HG02678 (cell line): ENCODE data around the gene TFCP2L1.
"Not testable (repeated sequence)": the region's sequence is repeated elsewhere in the genome, so short reads cannot be mapped to it uniquely, and the experiment has no call there.

Source experiments
- ATAC-seq: cut with Tn5 transposase; IDR thresholded peaks from one replicate; pipeline ENCODE4 v1.9.1; 2021; ENCODE audit warnings: mild to moderate bottlenecking, moderate library complexity; ENCODE audit not compliant: unreplicated experiment

TFCP2L1 gene

DNA sequence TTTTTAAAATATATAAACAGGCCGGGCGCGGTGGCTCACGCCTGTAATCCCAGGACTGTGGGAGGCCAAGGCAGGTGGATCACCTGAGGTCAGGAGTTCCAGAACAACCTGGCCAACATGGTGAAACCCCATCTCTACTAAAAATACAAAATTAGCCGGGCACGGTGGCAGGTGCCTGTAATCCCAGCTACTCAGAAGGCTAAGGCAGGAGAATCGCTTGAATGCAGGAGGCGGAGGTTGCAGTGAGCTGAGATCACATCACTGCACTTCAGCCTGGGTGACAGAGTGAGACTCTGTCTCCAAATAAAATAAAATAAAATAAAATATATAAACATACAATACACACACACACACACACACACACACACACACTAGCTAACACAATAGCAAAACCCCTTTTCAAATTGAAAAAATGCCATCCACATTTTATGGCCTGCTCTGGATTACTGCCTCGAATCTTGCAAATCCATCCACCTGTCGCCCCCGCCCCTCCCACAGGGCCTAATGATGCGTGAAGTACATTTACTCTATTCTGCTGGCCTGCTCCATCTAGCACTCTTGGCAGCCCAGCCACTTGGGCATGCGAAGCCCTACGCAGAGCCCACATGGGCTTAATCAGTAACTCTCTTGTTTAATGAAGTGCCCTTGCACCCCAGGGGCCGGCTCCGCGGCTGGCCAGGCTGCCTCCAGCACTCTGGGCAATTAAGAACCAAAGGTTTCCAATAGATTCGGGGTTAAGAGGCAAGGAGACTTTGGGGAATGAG lies 57.4 kb downstream of the TFCP2L1 start:
- not testable (repeated sequence) for ATAC-seq

DNA sequence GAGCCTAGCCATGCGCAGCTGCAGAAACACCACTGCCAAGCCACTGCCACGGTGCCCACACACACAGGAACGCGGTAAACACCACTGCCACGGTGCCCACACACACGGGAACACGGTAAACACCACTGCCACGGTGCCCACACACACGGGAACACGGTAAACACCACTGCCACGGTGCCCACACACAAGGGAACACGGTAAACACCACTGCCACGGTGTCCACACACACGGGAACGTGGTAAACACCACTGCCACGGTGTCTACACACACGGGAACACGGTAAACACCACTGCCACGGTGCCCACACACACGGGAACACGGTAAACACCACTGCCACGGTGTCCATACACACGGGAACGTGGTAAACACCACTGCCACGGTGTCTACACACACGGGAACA lies 59.3 kb downstream of the TFCP2L1 start:
- ATAC-seq = not testable (repeated sequence)

DNA sequence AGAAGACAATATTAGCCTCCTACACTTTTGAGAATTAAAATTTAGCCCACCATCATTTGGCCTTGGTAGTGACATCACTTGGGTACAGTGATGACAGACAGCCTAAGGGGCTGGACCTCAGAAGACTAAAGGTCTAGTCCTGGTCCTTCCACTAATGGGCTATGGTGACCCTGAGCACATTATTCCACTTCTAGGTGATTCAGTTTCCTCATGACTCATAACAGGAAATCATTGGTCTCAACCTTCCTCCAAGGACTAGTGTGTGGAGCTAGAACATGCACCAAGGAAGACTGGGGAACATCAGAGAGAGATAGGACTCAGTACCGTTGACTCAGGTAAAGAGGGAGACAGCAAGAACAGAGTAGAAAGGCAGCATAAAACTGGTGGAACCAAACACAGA lies 64.0 kb downstream of the TFCP2L1 start:
- no peak for ATAC-seq

DNA sequence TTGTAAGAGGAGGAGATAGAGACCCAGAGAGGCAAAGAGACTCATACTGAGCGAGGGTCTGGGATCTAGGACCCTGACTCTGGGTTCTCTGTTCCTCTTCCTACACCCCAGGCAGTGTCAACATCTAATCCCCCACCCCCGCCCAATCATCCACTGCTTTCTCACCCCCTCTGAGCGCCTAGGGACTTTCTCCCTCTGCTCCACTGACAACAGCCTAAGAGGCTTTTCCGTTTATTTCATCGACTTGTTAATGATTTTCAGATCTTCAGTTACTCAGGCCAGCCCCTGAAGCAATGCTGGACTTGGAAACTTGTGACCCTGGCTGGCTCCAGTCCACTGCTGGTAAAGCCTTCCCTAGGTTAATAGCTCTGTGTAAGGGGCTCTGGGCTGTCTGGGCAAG lies 65.1 kb downstream of the TFCP2L1 start:
- ATAC-seq = no peak

DNA sequence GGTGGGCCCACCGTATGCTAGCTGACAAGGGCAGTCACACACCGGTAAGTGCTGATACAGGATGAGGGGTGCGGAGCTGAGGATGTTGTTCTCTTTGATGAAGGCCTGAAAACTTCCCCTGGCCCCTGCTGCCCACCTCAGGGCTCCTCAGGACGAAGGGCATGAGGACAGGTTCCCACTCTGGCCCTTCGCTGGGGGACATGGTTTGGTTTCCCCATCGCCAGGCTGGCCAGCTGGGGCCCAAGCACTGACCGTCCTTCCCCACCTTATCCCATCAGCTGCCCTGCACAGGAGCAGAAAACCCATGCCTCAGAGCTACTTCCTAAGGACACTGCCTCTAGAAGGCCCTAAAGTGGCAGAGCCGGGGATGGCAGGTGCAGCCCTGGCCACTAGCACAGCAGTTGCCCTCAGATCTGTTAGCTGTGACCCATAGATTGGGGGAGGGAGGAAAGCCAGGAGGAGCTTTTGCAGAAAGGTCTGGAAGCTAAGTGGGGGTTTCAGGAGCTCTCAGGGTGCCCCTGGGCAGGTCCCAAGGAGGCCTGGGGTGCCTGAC lies 66.5 kb downstream of the TFCP2L1 start:
- no peak for ATAC-seq

DNA sequence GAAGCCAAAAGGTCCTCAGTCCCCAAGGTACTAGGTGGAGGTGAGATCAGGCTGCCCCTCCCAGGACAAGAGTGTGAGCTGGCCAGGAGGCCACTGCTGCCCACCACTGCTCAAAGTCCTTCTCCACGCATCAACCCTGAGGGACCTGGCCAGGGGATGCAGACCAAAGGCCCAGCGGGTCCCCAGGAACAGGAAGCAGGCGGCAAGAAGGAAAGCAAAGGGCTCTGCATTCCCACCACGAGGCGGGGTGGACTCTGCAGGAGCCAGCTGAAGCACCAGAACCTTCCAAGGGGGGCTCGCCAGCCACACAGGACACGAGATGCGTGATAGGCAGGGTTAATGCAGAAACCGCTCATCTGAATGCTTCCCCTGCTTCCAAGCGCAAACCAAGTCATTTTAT lies 67.4 kb downstream of the TFCP2L1 start:
- no peak for ATAC-seq

DNA sequence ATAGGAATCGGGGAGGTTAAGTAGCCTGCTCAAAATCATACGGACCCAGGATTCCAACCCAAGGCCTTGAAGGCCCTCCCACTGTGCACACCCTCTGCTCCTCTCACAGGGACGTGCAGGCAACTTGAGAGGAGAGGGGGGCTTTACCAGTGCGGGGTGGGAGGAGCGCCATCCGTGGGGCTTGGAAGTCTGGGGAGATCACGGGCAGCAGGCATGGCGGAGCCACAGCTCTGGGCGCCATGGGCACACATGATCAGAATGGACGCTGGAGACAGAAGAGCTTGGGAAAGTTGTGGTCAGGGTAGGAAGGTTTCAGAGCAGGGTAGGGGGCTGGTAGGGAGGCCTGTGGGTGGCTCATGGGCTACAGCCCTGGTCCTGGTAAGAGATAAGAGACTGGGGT lies 70.7 kb downstream of the TFCP2L1 start:
- ATAC-seq = no peak

DNA sequence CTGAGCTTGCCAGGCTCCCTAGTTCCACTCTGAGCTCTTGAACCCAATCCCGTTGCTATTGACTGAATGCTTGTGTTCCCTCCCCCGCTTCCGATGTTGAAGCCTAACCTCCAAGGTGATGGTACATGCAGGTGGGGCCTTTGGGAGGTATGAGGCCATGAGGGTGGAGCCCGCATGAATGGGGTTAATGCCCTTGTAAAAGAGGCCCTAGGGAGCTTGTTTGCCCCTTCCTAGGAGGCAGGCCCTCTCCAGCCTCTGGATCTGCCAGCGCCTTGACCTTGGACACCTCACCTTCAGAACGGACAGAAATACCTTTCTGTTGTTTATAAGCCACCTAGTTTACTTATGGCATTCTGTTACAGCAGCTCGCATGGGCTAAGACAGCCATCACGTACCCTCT lies 71.6 kb downstream of the TFCP2L1 start:
- ATAC-seq = no peak

DNA sequence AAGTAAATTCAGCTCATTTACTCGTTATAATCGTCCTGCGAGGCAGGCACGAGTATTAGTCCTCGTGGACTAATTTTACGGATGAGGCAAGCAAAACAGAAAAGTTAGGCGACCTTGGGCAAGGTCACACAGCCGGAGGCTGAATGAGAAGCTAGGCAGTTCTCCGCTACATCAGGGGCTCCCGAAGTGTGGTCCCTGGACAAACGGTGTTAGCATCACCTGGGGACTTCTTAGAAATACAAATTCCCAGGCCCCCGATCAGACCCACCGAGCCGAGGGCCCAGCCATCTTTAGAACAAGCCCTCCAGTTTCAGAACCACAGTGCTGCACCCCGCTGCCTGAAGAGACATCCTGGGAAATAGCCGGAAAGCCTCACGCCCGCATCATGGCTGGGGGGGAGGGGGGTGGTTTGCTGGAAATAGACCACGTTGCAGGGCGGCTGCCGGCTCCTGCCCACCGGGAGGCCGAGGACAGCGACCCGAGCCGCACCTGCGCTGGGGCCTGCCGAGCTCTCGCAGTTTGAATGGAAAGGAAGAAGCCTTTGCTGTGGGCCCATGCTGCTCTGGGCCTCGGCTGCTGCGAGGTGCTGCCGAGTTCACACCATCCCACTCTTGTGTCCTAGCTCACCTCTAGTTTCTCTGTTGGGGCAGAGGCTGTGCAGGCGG lies 72.2 kb downstream of the TFCP2L1 start:
- ATAC-seq = no peak

DNA sequence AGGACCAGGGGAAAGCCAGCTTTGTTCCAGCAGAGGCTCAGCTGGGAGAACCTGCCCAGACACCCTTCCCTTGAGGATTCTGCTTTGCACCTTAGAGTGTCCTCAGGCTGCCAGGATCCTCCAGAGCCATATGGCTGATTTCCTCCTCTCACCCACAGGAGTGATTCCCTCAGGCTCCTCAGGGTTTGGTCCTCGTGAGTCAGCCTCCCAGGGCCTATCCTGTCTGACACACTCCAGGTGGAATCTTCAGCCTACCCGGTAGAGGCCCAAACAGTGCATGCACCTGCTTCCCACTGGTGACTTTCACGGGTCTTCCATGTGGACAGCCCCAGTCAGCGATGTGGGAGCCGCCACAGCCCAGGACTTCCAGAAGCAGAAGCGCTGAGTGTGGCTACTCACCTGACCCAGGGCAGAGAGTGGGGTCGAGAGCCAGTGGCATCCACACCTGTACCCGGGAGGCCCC lies 73.3 kb downstream of the TFCP2L1 start:
- ATAC-seq = no peak

DNA sequence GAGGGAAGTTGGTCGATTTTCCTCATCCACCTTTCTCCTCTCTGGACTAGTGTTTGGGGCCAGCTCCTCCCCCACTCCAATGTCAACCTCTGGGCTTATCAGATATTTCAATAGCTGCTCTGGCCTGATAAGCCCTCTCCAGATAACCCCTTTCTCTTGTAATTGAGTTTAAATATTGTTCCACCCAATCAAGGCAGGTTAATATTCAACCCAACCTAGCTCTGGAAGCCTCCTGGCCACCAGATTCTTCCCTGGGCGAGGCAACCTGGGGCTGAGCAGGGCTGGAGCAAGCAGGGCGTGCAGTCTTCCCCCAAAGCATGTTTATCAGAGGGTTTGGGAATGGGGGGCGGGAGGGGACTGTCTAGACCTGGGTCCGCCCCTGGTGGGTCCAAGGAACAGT lies 73.8 kb downstream of the TFCP2L1 start:
- no peak for ATAC-seq

DNA sequence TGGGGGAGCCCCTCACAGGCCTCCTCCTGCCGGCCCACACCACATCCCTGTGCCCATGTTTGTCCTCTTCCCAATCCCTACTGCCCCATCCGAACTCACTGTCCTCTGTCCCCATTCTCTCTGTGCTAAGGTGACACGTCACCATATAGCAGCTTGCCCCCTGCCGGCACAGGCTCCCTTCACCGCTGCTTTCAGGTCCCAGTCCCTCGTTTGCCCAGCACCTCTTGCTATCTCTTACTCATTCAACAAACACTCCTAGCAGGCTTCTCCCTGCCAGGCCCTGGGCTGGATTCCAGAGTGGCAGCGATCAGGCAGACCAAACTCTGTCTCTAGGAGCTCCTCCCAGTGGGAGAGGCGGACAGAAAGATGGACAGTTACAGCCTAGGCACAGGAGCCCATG lies 74.3 kb downstream of the TFCP2L1 start:
- no peak for ATAC-seq

DNA sequence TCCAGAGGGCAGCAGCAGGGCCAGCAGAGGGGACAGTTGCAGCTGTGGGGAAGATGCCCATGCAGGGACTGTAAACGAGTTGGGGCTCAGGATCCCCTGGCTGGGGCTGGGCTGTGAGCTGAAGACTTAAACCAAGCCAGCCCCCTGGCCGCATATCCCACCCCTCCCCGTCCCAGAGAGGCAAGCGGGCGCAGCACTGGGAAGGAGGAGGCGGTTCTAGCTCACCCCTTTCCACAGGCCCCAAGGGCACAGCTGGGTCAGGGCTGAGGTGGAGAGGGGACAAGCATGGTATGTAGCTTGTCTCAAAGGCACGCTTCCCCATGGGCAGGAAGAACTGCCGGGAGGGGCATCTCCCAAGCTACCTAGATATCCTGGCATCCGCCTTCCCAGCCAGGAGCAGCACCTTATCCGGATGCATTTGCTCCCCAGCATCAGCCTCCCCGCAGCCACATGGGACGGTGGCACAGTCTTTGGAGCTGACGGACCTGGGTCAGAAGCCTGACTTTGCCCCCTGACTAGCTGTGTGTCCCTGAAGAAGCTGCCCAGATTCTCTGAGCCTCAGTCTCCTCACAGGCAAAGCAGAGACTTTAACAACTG lies 75.9 kb downstream of the TFCP2L1 start:
- no peak for ATAC-seq

DNA sequence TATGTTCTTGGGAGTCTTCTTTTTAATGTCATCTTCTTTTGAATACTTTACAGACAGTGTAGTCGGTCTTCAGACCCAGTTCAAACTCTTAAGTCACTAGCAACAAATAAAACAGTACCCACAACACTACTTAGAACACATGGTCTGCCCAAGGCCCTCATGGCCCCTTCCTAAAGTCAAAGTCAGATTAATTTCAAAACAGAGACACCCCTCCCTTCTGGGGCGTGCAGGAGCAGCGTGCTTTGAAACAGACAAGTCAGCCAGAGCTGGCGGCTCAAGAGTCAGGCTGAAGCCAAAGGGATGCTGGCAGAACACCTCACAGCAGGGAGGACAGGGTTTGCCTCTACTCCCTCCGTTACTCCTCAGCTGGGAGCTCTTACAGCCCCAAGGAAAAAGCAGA lies 77.5 kb downstream of the TFCP2L1 start:
- ATAC-seq = no peak

DNA sequence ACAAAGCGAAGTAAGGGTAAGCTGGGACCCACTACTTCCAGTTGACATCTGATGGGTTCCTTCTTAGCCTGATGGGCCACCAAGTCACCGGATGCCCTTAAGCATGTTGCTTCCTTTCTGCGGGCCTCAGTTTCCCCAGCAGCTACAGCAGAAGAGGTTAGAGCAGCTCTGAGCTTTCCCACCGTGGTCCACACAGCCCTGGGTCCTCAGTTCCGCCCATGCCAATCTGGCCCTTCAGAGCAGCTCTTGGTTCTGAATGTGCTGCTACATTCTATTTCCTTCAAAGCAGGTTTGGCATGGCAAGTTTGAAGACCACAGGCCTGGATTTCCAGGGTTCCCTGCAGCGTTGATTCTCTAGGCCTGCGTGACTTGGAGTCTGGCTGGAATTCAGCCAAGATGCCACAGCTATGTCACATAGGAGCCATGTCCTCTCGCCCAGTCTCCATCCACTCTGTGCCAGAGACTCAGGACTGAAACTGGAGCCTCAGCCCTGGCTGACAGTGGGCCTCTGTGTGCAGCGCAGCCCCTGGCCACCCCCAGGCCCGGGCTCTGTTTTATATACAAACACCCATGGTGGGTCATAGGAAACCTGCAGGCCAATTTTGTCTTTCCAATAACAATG lies 79.6 kb downstream of the TFCP2L1 start:
- ATAC-seq = no peak

DNA sequence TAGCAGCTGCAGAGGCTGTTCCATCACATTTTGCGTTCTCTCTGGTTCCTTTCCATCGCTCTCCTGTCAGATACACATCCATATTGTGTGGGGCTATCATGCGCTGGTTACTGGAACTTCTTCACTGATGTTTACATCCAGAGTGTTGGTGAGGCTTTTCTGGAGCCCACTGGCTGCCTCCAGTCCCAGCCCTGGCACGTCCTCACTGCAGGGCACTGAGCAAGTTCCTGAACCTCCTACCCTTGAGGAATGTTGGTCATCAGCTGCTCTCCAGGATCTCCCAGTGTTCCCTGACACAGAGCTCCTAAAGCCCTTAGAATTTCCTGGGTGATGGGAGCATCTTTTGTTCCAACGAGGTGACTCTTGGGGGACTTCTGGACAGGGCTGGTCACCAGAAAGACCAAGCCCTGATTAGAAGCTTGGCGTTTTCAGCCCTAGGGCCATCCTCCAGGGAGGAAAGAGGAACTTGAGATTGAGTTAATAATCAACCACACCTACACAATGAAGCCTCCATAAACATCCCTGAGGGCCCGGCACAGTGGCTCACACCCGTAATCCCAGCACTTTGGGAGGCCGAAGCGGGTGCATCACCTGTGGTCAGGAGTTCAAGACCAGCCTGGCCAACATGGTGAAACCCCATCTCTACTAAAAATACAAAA lies 81.3 kb downstream of the TFCP2L1 start:
- no peak for ATAC-seq

DNA sequence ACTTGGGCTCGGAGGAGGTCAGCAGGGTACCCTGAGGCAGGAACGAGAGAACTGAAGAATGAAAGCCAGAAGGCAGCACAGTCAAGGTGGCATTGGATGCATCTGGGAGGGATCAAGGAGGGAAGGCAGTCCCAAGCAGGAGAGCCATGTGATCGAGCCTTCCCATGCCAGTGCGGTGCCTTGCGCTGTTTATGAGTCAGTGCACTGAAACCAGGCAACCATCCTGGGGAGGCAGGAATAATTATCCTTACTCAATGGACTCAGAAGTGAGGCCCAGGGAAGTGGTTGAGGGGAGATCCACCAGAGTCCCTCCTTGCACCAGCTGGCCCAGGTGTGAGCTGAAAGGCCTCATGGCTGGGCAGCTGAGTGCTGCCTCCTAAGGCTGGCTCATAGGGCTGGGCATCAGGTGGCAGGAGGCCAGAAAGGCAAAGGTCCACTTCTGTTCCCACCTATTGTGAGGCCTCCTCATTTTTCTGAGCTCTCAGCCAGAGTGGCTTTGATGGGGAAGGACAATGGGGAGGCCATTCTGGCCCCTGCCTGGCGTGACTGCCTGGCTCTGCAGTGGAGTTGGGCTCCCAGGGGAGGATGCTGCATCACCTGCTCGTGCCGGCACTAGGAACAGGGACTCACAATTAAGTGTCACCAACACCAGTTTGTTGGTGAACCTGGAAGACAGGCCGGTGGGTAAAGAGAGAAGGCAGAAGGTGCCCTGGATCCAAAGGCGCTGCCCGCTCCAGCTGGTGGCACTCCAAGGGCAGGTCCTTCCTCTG lies 82.3 kb downstream of the TFCP2L1 start:
- no peak for ATAC-seq

DNA sequence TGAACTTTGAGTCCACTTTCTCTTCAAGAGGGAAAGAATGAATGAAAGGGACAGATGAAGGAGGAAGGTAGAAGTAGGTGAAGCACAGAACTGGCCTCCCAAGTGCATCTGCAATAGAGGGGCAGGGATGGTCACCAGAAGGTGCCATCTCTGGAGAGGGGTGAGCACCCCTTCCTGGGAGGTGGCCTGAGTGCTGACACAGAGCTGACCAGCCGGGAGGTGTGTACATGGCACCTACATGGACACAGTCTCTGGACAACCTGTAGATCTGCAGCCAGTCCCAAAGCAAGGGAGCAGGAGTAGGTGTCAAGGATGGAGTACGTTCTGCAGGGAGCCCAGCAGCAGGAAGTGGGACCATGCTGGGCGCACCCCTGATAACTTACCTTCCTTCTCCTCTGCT lies 83.2 kb downstream of the TFCP2L1 start:
- no peak for ATAC-seq

DNA sequence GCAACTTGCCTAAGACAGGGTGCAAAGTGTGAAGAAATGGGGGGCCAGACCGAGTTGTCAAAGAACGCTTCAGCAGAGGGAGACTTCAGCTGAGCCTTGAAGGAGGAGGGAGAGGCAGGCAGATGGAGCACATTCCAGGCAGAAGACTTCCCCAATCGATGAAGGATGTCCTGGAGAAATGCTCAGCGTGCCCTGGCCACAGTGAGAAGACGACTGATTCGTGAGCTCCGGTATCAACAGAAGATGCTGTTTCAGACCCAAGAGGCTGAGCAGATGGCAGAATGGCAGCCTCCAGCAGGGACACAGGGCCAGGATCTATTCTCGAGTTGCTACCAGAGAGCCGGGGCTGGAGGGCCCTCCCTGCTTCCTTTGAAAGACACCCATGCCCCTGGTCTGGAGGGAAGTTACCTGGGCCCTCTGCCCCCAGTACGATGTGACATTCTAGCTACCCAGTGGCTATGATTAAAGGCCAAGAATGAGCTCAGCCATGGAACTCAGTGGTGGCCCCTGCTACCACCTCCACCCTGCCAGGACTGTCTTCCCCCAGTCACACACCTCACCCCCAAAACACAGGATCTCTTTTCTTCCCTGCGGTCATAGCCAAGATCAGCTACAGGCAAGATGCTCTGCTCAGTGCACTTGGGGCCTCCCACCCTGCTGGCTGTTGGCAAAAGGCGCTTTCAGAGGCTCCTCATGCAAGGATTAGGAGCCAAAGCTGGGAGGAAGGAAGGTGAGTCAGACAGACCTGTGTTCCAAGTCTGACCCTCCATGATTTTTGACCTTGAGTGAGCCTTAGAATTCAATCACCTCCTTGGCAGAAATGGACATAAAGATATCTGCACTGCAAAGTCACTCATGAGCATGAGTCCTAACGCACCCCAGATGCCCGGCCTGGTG lies 84.3 kb downstream of the TFCP2L1 start:
- ATAC-seq = no peak
